HG03045 (cell line): ENCODE data around the gene MAP2K1.
"Not testable (repeated sequence)": the region's sequence is repeated elsewhere in the genome, so short reads cannot be mapped to it uniquely, and the experiment has no call there.

Source experiments
- ATAC-seq: cut with Tn5 transposase; IDR thresholded peaks from one replicate; pipeline ENCODE4 v1.9.1; 2021; ENCODE audit warnings: mild to moderate bottlenecking, moderate library complexity; ENCODE audit not compliant: unreplicated experiment

The MAP2K1 gene

DNA sequence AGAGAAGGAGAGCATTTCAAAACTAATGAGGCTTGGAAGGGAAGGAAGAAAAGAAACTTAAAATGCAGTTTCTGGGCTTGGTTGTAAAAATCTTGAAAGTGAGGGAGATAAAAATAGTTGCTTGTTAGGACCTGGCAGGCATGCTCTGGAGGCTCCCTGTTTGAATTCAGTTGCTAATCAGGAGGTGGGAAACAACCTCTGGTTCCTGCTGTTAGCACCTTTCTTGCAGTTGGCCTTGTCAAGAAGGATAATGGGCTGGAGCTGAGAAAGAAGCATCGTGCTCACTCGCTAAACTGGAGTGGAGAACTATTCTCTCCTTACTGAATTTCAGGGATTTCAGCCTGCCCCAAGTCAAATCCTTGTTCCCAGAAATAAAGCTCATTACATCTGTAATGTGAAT is 87.4 kb downstream of the MAP2K1 start:
- ATAC-seq = no peak

- no peak for ATAC-seq
These were observed 88.3 kb downstream of the MAP2K1 start for GRCh38 chr15:66474963-66475362.

- ATAC-seq = no peak
These were observed 89.8 kb downstream of the MAP2K1 start for GRCh38 chr15:66476535-66476934.

GRCh38 chr15:66477011-66477410 is 90.3 kb downstream of the MAP2K1 start:
- no peak for ATAC-seq

- ATAC-seq = no peak
These were observed 93.6 kb downstream of the MAP2K1 start for GRCh38 chr15:66480267-66480666.

GRCh38 chr15:66481107-66481856 is 94.6 kb downstream of the MAP2K1 start:
- ATAC-seq = no peak

DNA sequence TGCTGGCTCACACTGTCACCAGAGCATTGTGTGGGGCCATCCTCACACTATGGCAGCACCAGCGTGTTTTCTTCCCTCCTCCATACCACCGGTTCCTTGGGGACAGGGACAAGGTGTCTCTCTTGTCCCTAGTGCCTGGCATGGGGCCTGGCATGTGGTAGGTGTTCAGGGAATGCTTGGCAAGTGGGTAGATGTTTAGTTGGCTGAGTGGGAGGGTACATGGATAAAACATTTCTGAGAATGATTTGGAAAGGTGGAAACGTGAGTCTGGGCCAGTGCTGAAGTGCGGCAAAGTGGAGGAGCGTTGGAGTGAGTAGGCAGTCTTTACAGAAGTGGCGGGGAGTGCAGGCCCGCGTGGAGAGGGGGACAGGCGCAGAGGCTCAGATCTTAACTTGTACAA is 95.8 kb downstream of the MAP2K1 start:
- ATAC-seq = no peak

DNA sequence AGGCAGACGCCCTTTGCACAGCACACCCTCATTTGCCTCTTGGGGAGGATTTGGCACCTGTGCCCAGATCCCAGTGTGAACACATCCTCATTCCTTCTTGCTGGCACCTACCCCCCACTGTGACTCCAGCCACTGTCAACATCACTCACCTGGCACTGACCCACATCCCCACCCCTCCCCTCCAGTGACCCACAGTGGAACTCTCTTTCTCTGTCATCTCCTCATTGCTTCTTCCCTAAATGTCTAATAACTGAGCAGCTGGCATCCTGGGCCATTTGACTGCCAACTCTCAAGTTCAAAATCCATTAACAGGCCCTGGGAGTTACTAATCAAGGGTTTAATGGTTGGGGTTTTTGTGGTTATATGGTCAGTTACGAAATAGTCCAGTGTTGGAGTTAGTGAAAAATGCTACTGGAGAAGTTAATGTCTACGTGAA is 96.4 kb downstream of the MAP2K1 start:
- no peak for ATAC-seq

GRCh38 chr15:66484539-66485112 is 97.9 kb downstream of the MAP2K1 start:
- no peak for ATAC-seq

DNA sequence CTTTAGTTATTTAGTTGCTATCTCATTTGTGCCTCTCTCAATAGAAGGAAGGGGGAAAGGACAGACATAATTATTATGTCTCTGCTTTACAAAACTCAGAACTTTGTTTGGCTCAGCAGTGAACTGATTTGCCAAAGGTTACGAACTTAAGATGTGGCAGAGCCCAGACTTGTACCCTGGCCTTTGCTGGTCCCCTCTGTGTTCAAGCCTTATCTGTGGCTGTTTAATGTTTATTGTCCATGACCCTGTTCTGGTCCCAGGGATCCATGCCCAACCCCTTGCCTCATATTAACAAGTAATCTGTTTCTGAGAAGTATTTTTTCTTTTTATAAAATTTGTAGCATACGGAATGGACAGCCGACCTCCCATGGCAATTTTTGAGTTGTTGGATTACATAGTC is 100.2 kb downstream of the MAP2K1 start:
- no peak for ATAC-seq

GRCh38 chr15:66488525-66488924 is 101.8 kb downstream of the MAP2K1 start:
- no peak for ATAC-seq

DNA sequence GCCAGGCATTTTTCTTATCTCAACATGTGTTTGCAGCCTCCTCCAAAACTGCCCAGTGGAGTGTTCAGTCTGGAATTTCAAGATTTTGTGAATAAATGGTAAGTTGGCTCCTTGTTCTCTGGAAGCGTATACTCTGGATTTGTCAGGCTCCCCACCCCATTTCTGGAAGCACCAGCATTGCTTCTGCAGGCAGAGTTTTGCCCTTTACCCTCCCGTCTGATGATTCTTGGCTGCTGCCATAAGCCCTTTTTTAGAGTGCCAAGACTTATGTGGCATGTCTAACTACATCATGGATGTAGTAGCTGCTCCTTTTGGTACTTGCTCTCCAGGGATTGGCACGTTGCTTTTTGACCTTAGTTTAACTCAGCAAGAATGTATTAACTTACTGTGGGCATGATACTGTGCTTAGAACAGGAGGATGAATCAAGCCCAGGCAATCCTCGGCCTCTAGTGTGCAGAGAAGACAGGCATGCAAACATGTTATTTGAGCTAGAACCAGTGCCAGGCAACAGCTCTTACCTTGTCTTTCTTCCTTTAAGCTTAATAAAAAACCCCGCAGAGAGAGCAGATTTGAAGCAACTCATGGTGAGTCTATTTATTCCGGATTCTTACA is 102.6 kb downstream of the MAP2K1 start:
- ATAC-seq = no peak

DNA sequence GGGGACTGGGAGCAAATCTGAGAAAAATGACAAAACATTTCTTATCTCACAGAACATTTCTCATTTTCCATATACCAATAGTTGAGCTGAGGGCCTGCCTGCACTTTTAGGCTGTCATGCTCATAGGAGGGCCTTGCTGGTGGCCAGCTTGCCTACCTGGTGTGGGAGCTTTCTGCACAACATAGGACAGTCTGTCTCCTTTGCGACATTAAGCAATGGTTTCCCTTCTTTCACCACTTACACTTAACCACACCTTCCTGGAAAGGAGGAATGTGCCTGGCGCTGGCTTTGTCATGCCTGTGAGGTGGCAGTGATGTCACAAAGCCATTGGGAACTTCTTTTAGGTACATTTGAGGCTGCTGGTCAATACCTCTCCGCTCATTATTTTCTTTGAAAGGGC is 105.1 kb downstream of the MAP2K1 start:
- ATAC-seq = no peak

- ATAC-seq = no peak
These were observed 107.5 kb downstream of the MAP2K1 start for GRCh38 chr15:66494262-66494661.

GRCh38 chr15:66496951-66497501 is 110.3 kb downstream of the MAP2K1 start:
- peak; percentile 14 for ATAC-seq

- peak; percentile 87 for ATAC-seq
These were observed 111.1 kb downstream of the MAP2K1 start, which contains the start of gene SNAPC5 for GRCh38 chr15:66497502-66498455. TSS of gene SNAPC5 (minus strand) at chr15:66497762. CDS start at chr15:66497731, 31 bp downstream.

- no peak for ATAC-seq
These were observed 112.0 kb downstream of the MAP2K1 start for GRCh38 chr15:66498501-66499386.

GRCh38 chr15:66500346-66500745 is 113.6 kb downstream of the MAP2K1 start:
- ATAC-seq = not testable (repeated sequence)

DNA sequence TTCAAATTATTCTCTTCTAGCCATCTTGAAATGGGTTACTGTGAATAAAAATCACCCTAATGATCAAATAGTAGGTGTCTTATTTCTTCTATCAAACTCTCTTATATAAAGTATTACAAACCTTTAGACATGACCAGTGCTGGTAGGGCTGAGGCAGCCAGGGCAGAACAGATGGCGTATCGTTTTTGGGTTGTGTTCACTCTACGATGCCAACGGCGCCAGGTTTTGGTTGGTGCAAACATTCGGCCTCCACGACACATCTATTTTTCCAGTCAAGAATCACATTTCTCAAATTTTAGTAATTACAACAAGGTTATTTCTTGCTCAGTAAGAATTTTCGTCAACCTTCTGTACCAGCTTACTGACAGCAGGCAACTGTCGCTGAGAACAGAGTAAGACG is 115.8 kb downstream of the MAP2K1 start:
- no peak for ATAC-seq
